Pancreas (tissue), 10 donors: ENCODE data around the gene NISCH. TPM values are rescaled to one million over a fixed set of nuclear protein-coding genes. Genes with fewer than 3 reads are reported as not detected.
"Not testable (repeated sequence)": the region's sequence is repeated elsewhere in the genome, so short reads cannot be mapped to it uniquely, and the experiment has no call there.

Source experiments
- ATAC-seq, 4 donors: fragments of 200-7000 bp; cut with Tn5 transposase; one replicate each; pipeline versions ENCODE4 v1.8.0 to v1.9.1; 2020; ENCODE audit warnings: mild to moderate bottlenecking in 4 of 4, moderate library complexity in 4 of 4
- DNase-seq, 6 donors: peaks; one replicate each; pipeline ENCODE4 v3.0.0-alpha.2; 2020
- FAIRE-seq: peaks from 2 replicates; lab custom pipeline; 2012; peaks lifted over from hg19 to GRCh38; lab: Jason Lieb, UNC
- H3K27ac ChIP-seq, 4 donors: fragments of 200-600 bp; sonication (generic); 1 replicate in 3 of 4; 2 replicates in 1 of 4; pipeline versions ENCODE4 v1.5.0 to v1.8.0; 2020
- H3K27me3 ChIP-seq, 4 donors: fragments of 200-600 bp; one replicate each; pipeline ENCODE4 v1.8.0; 2021
- H3K36me3 ChIP-seq, 3 donors: fragments of 200-600 bp; sonication (generic) in 1 of 3; one replicate each; pipeline versions ENCODE4 v1.5.0 to v1.8.0; 2020 to 2021
- H3K4me1 ChIP-seq, 3 donors: fragments of 200-600 bp; one replicate each; pipeline ENCODE4 v1.8.0; 2021
- H3K4me3 ChIP-seq, 4 donors: fragments of 200-600 bp; sonication (generic) in 2 of 4; one replicate each; pipeline versions ENCODE4 v1.5.0 to v1.8.0; 2020 to 2021
- H3K9me3 ChIP-seq, 4 donors: fragments of 200-600 bp; one replicate each; pipeline ENCODE4 v1.8.0; 2021
- WGBS, 2 donors: extraction: QIAGEN DNeasy Blood & Tissue Kit; methylation state at CpG; one replicate each; pipeline ENCODE4 v1.1.7; 2013; 5-methylcytosine and 5-hydroxymethylcytosine counted together
- intact Hi-C, 3 donors: fragments of 100-400 bp; cut with DNase I; formaldehyde crosslinking; loops; one replicate each; pipeline versions ENCODE4 v1.11.1 to v1.14.2; 2022
- polyA plus RNA-seq, 2 donors: library from polyadenylated mRNA; stranded (reverse); fragments of 200-250 nt; gene quantifications; one replicate each; pipeline ENCODE4 v1.2.3, GENCODE V29; 2013
- total RNA-seq, 6 donors: library from RNA; stranded (reverse); fragmentation: NEBNext Ultra II Directional in 4 of 6; extraction: Animal tissue kit (Norgen Biotek cat#: 25700) in 4 of 6; gene quantifications; one replicate each; pipeline versions ENCODE4 v1.2.1 to v1.2.4, GENCODE V29; 2021 to 2023
- TF ChIP-seq, protein P1 (sequence below), 4 donors: fragments of 200-600 bp; sonication (generic) in 3 of 4; IDR thresholded peaks; one replicate each; pipeline versions ENCODE4 v1.5.0 to v1.8.0; 2021; ENCODE audit warnings: antibody characterized with exemption in 4 of 4
- donor health status: healthy with polysubstance abuse.
- donor health status: DM: no; HTN: no; CAD: no; lungs with moderate emphysema.
- donor health status: DM: no; HTN: no; CAD: no.
- donor health status: control.
- donor health status: control.
- donor health status: Bipolar disorder and iron deficiency.
- donor health status: DM: yes; HTN: yes; CAD: no.
- donor health status: DM: no; HTN: no; CAD: no.
- donor health status: DM: no; HTN: no; CAD: no.
- donor health status: DM: yes; HTN: yes; CAD: no.

Gene NISCH
- total and polyA plus RNA-seq, 8 donors, result 24.4 to 109 (median 37.6) TPM

DNA sequence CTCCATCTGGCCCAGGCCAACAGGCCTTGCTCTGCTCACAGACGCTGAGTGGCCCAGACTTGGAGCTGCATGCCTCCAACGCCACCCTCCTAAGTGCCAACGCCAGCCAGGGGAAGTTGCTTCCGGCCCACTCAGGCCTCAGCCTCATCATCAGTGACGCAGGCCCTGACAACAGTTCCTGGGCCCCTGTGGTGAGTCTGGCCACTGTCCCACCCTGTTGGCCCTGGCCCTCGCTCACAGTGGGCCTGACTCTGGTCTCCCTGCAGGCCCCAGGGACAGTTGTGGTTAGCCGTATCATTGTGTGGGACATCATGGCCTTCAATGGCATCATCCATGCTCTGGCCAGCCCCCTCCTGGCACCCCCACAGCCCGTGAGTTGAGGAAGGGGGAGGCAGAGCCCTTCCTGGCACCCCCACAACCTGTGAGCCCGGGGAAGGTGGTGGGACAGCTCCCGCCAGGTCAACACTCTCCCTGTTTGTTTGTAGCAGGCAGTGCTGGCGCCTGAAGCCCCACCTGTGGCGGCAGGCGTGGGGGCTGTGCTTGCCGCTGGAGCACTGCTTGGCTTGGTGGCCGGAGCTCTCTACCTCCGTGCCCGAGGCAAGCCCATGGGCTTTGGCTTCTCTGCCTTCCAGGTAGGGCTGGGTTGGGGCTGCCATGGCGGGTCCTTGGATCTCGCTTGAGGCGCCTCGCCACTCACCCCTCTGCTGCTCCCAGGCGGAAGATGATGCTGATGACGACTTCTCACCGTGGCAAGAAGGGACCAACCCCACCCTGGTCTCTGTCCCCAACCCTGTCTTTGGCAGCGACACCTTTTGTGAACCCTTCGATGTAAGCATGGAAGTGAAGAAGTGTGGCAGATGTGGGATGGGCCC is 68.2 kb downstream of the NISCH start:
- Histone ChIP-seq H3K9me3 (no peaks in the 10 kb centered on the region), H3K4me3 (no peak overlapping the region), H3K4me1 (no peaks in the 10 kb centered on the region), H3K27ac (no peak overlapping the region), H3K36me3 (no peaks in the 10 kb centered on the region), H3K27me3 (no peaks in the 10 kb centered on the region)
- ATAC-seq, result no peak
- WGBS, 2 donors, result 93 to 95% methylated on average over 25 to 26 of the region's 26 CpGs
- intact Hi-C loops, result no loop called here
- TF ChIP-seq, protein P1, sequence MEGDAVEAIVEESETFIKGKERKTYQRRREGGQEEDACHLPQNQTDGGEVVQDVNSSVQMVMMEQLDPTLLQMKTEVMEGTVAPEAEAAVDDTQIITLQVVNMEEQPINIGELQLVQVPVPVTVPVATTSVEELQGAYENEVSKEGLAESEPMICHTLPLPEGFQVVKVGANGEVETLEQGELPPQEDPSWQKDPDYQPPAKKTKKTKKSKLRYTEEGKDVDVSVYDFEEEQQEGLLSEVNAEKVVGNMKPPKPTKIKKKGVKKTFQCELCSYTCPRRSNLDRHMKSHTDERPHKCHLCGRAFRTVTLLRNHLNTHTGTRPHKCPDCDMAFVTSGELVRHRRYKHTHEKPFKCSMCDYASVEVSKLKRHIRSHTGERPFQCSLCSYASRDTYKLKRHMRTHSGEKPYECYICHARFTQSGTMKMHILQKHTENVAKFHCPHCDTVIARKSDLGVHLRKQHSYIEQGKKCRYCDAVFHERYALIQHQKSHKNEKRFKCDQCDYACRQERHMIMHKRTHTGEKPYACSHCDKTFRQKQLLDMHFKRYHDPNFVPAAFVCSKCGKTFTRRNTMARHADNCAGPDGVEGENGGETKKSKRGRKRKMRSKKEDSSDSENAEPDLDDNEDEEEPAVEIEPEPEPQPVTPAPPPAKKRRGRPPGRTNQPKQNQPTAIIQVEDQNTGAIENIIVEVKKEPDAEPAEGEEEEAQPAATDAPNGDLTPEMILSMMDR (IDR thresholded peaks at IDR 0.05), result no peak
- FAIRE-seq, result no peak
- DNase-seq, result peak in 3 of 6 donors; percentile 9 to 76 (median 52)

DNA sequence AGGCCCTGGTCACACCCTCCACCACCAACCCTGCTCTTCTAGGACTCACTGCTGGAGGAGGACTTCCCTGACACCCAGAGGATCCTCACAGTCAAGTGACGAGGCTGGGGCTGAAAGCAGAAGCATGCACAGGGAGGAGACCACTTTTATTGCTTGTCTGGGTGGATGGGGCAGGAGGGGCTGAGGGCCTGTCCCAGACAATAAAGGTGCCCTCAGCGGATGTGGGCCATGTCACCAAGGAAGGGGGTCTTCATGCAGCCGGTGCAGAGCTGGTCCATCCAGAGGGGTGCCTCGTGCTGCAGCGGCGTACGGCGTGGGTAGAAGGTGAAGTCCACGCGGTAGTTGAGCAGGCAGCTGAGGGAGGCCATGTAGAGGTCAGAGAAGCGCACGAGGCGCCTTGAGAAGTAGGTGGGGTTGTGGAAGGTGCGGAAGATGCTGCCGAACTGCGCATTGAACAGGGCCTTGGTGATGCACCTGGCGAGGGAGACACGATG is 68.9 kb downstream of the NISCH start:
- WGBS, 2 donors, result 95 to 96% methylated on average over 18 of the region's 18 CpGs
- intact Hi-C loops, result no loop called here
- peak overlapping the region in 1 of 4 donors; percentile 17 for H3K27ac ChIP-seq
- no peaks in the 10 kb centered on the region for H3K4me1 ChIP-seq
- FAIRE-seq (no peak), DNase-seq (peak in 1 of 6 donors; percentile 48), ATAC-seq (no peak)
- H3K9me3 ChIP-seq, result no peaks in the 10 kb centered on the region
- H3K4me3 ChIP-seq, result no peak overlapping the region
- no peaks in the 10 kb centered on the region for H3K27me3 ChIP-seq
- no peaks in the 10 kb centered on the region for H3K36me3 ChIP-seq
- TF ChIP-seq, protein P1 (IDR thresholded peaks at IDR 0.05), result no peak

DNA sequence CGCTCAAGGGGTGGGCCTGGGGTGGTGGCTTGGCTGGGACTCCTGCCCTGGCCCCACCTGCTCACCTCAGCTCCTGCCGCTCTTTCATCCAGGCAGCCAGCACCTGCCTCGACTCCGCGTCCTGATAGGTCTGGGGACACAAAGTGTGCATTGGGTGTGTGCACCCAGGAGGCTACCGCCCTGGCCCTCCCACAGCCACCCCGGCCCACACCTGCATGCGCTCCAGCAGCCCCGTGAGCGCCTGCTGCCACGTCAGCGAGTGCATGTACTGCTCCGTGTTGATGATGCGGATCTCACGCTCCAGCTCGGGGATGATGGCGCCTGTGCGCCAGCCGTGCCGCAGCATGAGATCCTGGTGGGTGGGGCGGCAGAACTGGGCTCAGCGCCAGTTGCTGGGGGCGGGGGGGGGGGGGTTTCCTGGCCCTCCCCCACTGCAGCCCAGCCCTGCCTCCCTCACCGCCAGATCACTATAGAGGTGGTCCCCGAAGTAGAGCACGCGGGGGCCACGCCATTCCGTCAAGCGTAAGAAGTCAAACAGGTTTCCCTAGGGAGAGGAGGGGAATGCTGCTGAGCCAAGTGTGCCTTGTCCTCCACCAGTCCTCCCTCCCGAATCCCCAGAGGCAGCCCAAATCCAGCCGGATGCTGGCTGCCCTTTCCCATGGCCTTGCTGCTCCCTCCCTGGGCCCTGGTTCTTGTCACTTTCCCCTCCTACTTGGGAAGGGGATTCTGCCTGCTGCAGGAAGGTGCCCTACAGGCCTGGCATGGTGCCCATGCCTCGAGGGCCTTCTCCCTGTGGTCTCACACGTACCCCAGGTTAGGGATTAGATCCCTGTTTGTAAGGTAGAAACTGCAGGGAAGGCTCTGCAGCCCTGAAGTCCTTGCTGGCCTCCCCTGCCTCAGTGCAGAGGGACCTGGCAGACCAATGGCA is 69.6 kb downstream of the NISCH start:
- no peak overlapping the region for H3K4me3 ChIP-seq
- peak overlapping the region in 3 of 4 donors; percentile 16 to 23 (median 17) for H3K27ac ChIP-seq
- TF ChIP-seq, protein P1 (IDR thresholded peaks at IDR 0.05), result no peak
- no peak for FAIRE-seq
- peak; percentile 20 to 53 (median 37) for ATAC-seq
- H3K9me3 ChIP-seq, result no peaks in the 10 kb centered on the region
- no peaks in the 10 kb centered on the region for H3K27me3 ChIP-seq
- 56 to 69% methylated on average over 33 to 34 of the region's 34 CpGs for WGBS, 2 donors
- no peaks in the 10 kb centered on the region for H3K4me1 ChIP-seq
- peak in 3 of 6 donors; percentile 42 to 73 (median 56) for DNase-seq
- H3K36me3 ChIP-seq, result no peaks in the 10 kb centered on the region
- intact Hi-C loops, result no loop called here

DNA sequence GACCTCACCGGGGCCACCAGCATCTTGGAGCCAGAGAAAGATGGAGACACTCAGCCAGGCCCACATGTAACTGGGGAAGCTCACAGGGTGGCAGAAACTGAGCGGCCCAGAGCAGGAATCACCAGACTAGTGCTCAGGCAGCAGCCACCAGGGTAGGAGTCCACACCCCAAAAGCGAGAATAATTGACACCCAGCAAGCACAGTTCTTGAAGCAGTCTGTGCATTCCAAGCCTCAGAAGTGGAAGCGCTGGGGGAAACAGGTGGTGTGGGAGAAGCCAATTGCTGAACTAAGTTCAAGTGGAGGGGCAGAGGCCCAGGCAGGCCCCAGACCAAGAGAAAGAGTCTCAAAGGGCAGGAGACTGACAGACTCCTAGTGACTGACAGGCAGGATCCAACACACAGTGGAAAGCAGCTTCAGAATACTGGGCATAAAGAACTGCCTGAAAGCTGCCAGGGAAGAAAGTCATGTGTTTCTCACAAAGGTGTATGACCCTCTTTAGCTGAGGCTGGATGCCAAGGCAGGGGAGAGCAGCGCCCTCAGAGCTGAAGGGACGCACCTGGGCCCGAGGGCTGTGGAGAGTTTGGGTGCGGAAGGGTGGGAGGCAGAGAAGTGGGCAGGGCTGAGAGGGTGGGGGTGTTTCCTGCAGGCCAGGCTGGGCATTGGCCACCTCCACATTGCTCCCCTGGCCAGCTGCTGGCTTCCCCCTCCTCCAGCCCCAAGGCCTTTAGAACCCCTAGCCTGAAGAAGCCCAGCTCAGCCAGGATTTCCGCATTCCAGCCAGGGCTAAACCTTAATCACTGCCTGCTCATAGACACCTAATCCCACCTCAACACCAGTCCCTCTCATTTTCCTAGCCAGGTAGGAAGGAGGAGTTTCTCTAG is 70.5 kb downstream of the NISCH start:
- Histone ChIP-seq H3K4me3 (no peak overlapping the region), H3K36me3 (no peaks in the 10 kb centered on the region), H3K27ac (peak overlapping the region in 2 of 4 donors; percentile 16 to 23), H3K4me1 (no peaks in the 10 kb centered on the region), H3K27me3 (no peaks in the 10 kb centered on the region), H3K9me3 (no peaks in the 10 kb centered on the region)
- TF ChIP-seq, protein P1 (IDR thresholded peaks at IDR 0.05), result no peak
- intact Hi-C loops, result no loop called here
- WGBS, 2 donors, result 79% methylated on average over 9 of the region's 9 CpGs
- ATAC-seq (peak in 2 of 4 donors; percentile 10 to 14), DNase-seq (peak in 3 of 6 donors; percentile 20 to 41 (median 21)), FAIRE-seq (no peak)

DNA sequence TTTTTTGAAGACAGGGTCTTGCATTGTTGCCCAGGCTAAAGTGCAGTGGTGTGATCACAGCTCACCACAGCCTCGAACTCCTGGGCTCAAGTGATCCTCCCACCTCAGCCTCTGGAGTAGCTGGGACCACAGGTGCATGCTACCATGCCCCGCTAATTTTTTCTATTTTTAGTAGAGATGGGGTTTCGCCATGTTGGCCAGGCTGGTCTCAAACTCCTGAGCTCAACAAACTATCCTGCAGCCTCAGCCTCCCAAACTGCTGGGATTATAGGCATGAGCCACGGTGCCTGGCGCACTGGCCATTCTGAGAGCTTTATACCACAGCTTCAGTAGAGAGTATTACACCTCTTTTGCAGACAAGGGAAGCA is 71.3 kb downstream of the NISCH start:
- H3K27me3 ChIP-seq, FAIRE-seq, H3K36me3 ChIP-seq, H3K4me3 ChIP-seq, intact Hi-C loops, H3K27ac ChIP-seq, H3K9me3 ChIP-seq, H3K4me1 ChIP-seq, ATAC-seq: not testable (repeated sequence)
- 94 to 95% methylated on average over 5 of the region's 5 CpGs for WGBS, 2 donors
- DNase-seq, result peak in 1 of 6 donors; percentile 24
